SH-SY5Y (cell line): ENCODE data around the gene PDE4B.

Source experiments
- GATA2 ChIP-seq: IDR thresholded peaks from 2 replicates; pipeline ENCODE4 v1.6.1; 2011; ENCODE audit warnings: mild to moderate bottlenecking, low read depth, low read length
- GATA3 ChIP-seq: IDR thresholded peaks from 2 replicates; pipeline ENCODE4 v1.6.1; 2011; ENCODE audit warnings: low read depth, mild to moderate bottlenecking, low read length, moderate library complexity

Gene PDE4B

DNA sequence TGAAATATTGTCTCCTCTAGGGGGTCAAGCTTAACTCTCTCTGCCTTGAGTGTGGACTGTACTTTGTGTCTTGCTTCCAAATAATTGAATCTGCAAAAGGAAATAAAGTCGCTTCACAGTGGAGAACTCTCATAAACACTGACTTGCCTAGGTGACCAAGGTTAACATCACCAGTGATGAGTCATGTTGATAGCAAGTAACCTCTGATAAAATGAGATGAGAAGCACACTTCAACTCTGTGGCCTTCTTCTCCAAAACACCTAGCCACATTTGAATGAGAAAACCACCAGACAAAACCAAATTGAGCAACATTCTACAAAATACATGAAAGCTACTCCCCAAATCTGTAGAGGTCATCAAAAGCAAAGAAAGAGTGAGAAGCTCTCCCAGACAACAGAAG is 37.6 kb downstream of the PDE4B start:
- no peak for TF ChIP-seq GATA3
- TF ChIP-seq GATA2 = no peak

DNA sequence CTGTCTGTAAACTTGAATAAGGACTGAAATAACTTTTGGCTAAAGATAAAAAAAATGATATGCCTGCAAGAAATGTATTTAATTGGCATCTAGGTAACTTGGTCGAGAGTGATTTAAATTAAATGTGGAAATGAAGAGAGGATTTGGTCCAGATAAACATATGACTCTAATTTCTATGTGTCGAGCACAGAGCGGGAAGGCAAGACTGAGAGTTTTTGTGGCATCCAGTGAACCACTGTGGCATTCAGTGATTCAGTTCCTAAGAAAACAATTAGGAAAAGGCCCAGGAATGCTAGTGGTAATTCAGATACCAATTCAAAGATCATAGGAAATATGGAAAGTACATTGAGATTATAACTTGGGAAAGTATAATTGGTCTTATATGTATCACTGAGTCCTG is 39.6 kb downstream of the PDE4B start:
- no peak for TF ChIP-seq GATA2
- no peak for TF ChIP-seq GATA3

DNA sequence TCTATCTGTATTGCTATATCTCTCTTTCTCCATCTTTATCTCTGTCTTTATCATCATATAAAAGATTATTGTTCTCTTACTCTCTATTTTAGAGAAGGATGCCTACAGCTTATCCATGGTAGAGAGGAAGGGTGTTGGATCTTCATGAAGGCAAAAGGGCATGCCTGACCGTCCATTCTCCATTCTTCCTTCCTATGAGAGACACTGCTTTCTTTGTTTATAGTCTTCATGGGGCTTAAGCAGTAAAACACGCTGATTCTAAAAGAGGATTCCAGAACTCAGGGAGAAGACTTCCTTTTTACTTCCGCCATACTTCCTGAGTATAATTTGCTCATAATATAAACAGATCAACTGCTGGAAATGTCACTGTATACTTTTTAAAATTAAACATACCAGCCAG is 44.0 kb downstream of the PDE4B start:
- no peak for TF ChIP-seq GATA2
- TF ChIP-seq GATA3 = no peak

DNA sequence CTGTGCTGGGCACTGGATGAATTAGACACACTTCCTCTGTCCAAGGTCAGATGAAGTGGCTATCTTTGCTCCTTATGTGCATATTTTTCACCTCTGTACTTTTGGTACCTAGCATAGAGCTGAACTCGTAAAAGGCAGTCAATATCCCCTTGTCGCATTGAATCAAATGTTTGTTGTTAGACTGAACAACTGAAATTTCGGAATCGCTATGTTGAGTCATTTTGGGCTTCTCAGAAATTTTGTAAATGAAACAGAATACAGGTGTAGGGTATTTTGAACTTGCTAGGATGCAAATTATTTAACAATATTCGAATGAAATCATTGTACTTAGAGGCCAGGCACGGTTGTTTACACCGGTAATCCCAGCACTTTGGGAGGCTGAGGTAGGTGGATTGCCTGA is 48.0 kb downstream of the PDE4B start:
- TF ChIP-seq GATA3 = no peak
- no peak for TF ChIP-seq GATA2

DNA sequence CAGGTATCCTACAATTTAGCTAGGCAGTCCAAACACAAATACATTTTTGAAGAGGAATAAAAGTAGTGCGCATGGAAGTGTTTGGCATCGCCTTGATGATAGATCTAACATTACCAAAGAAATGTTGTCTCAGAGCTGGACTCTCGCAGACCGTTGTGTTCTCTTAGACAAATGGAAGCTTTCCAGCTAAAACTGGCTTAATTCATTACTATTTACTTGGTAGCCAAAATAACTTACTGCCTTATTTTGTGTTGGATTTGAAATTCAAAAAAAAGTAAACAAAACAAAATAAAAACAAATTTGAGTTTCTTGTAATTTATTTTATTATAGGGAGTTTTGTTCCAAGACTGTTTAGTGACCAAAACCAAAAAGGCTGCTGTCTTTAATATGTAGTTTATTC is 51.6 kb downstream of the PDE4B start:
- TF ChIP-seq GATA2 (no peak), GATA3 (no peak)

DNA sequence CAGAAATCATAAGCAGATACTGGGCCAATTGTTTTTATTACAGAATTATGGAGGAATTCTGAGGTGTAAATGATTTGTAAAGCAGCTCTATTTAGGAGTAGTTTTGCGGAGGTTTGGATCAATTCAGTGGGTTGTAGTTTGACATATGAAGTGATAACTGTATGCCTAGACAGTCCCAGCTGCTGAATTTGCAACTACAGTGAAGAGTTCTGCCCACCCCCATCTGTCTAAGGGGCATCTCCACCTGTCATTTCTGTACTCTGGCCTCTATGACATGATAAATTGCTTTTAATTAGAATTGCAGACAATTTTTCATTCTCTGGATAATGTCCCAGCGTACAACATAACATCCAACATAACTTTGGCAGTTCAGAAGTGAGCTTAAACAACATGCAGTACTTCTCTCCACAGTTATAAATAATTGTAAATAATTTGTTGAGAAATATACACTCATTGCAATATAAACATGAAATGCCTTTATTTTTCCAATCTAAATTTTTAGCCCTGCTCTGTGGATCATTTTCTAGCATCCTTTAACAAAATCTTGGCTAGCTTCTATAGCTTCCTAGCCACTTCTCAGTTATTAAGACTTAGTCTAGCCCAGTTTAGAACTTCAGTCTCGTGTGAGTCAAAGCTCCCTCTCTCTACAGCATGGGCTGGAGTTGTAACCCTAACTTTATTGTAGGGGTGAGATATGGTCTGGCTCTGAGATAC is 52.3 kb downstream of the PDE4B start:
- TF ChIP-seq GATA3 = no peak
- no peak for TF ChIP-seq GATA2

DNA sequence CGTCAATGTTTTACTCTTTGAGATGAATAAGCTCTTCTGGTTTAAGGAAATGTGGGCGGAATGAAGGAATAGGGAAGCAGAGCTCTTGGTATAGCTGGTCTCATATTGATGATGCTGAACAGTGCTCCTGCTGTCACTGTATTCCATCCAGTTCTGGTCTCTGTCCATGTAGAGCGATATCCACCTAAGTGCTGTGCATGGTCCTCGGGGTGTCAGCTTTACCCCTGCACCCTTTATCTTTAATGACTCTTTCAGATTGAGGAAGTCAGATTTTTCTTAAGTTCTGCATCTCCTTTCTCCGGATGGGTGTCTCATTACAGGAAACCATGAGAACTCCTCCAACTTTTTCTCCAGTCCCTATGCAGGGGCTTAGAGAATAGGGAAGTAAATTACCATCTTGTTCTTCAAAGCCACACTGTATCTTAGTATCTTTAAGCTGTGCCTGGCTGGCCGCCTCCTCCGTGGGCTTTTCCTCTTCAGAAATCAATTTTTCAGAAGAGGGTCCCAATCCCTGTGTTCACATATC is 52.9 kb downstream of the PDE4B start:
- TF ChIP-seq GATA2 = no peak
- no peak for TF ChIP-seq GATA3

DNA sequence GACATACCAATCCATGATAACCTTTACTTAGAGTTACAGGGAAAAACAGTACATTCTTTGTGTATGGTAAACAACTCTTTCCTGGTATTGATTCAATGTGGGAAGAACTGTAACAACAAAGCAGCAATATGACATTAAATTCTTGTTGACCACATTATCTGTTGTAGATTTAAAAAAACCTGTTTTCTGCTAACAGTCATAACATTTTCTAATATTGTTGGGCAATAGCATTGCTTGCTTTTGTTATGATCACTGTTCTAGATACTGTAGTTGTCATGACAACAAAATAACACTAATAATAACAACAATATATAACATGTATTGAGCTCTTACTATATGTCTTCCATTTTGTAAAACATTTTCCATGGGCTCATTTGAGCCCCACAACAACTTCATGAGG is 54.2 kb downstream of the PDE4B start:
- TF ChIP-seq GATA3 = no peak

DNA sequence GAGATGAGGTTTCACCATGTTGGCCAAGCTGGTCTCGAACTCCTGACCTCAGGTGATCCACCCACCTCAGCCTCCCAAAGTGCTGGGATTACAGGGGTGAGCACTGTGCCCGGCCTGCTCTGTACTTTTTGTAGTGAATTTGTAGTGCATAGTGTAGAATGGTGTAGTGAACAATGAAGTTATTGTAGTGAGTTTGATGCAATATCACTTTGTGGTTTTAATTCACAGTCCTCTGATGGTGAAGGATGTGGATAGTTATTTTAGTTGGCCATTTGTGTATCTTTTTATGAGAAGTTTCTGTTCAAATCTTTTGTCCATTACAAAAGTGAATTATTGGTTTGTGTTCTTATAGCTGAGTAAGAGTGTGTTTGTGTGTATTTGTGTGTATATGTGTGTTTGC is 57.6 kb downstream of the PDE4B start:
- TF ChIP-seq GATA2 = no peak
- TF ChIP-seq GATA3 = no peak

DNA sequence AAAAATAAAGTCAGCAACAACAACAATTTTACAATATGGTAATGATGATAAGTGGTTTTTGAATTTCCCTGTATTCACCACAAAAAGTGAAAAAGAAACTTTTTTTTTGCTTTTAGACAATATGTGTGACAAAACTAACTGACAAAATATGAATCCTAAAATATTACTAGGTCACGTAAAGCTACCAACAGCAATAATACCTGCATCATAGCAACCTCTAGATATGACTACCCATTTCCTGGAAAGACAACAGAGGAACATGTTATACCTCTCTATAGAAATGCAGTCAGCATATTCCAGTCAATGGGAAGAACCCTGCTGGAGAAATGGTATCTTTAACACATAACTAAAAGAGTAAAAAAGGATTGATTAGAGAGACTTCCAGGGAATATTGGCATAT is 73.7 kb downstream of the PDE4B start:
- TF ChIP-seq GATA3 (no peak), GATA2 (no peak)

DNA sequence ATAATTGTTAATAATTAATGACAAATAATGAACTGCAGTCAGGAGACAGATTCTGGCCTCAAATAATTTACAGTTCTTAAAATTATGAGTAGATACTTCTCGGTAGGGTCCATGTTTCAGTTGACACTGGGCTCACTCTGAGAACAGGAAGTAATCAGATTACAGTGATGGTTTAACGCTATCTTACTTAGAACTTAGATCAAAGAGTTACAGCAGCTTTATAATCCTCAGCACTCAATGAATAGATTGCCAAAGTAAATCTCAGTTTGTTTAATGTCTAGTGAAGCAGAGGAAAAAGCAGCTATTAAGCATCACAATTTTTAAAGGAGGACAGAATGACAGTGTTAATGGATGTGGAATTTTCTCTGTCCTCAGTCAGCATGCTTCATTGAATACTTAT is 79.6 kb downstream of the PDE4B start:
- TF ChIP-seq GATA3 (no peak), GATA2 (no peak)

DNA sequence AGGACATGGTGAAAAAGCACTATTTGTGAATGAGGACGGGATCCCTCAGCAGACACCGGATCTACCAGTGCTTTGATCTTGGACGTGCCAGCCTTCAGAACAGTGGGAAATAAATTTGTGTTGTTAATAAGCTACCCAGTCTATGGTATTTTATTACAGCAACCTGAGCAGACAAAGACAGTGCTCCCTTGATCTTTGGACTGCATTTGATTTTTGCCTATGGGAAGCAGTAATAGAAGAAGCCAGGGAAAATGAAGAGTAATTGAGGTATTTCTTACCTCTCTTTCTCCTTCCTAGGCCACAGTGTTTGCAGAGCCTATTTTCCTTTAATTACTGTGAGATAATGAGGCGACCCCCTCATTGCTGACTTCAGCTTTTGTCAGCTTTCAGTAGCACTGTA is 87.9 kb downstream of the PDE4B start:
- no peak for TF ChIP-seq GATA2
- TF ChIP-seq GATA3 = no peak

DNA sequence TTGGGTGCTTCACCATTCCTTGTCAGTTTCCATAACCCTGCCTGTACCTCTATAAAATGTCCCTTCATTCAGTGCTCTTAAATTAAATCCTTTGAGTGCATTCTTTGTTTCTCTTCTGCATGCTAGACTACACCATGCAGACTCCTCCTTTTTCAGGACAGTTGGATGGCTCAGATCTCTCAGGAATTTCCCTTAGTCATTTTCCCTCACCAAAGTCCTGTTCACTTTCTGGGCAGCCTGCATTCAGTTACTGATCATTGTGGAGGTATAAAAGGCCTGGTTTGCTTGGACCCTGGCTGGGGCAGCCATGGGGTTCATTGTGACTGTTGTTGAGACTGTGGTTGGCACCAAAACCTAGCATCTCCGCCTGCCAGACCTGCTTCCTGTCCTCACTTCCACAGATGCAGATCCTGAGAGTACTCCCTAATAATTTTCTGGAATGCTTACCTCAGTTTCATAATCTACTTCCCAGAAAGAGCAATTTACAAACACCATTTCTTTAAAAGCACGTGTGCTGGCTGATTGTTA is 88.4 kb downstream of the PDE4B start:
- no peak for TF ChIP-seq GATA3
- no peak for TF ChIP-seq GATA2

DNA sequence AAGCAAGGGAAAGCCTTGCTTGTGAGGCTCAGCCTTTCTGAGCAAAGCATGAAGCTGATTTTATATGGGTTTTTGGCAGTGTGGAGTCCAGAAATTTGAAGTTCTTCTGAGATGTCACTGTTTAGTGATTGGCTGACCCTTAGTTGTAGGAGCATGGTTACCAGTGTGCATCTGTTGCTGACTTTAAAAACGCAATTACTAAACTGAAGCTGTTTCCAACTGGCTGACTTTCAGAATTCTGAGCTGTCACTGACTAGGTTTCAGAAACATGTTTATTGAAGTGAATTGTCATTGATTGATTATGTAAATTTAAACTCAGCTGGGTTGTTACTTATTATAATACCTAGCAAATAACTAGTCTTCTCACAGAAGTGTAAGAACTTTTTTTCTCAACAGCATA is 89.4 kb downstream of the PDE4B start:
- TF ChIP-seq GATA3 (no peak), GATA2 (no peak)

DNA sequence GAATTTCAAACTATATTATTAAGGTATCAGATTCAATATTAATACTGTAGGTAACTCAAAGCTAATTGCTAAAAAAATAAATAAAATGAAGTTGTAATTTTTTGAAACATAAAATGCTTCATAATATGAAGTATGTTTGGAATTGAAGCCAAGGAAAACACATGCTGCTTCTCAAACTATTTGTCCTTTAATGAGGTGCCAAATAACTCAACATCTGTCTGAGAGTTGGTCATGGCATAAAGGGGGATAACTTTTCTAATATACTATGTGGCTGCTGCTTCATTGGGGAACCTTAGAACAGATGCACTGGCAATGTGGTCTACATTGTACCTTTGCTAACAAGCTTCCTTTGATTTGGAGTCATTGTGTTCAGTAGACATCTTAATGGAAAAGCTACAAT is 96.7 kb downstream of the PDE4B start:
- TF ChIP-seq GATA2 (no peak), GATA3 (no peak)
